DOHH2 (cell line): ENCODE results near the gene TFAP2D.

ENCODE experiments used
- H3F3A ChIP-seq: fragments of 200-600 bp; sonication (generic), shearing (Covaris generic); 2 replicates; pipeline ENCODE4 v1.6.0; 2016; ENCODE audit warnings: antibody characterized with exemption, mild to moderate bottlenecking; ENCODE audit not compliant: control insufficient read depth, insufficient read depth
- H3K27ac ChIP-seq: fragments of 200-600 bp; sonication (generic); 2 replicates; pipeline ENCODE4 v1.5.1; 2014; ENCODE audit warnings: low read depth, mild to moderate bottlenecking, low read length, moderate library complexity
- H3K27me3 ChIP-seq: fragments of 200-600 bp; sonication (generic); 2 replicates; pipeline ENCODE4 v1.6.1; 2014; ENCODE audit warnings: mild to moderate bottlenecking, low read length, mixed read lengths; ENCODE audit not compliant: control insufficient read depth
- H3K36me3 ChIP-seq: fragments of 200-600 bp; sonication (generic); 2 replicates; pipeline ENCODE4 v1.6.1; 2014; ENCODE audit warnings: mild to moderate bottlenecking, low read length, moderate library complexity, mixed read lengths; ENCODE audit not compliant: control insufficient read depth
- H3K4me1 ChIP-seq: fragments of 200-600 bp; sonication (generic); 2 replicates; pipeline ENCODE4 v1.6.1; 2014; ENCODE audit warnings: mild to moderate bottlenecking, low read length, mixed read lengths; ENCODE audit not compliant: control insufficient read depth
- H3K4me2 ChIP-seq: fragments of 200-600 bp; sonication (generic); 2 replicates; pipeline ENCODE4 v1.6.0; 2014; ENCODE audit warnings: mild to moderate bottlenecking, low read length, moderate library complexity
- H3K4me3 ChIP-seq: fragments of 200-600 bp; sonication (generic); 2 replicates; pipeline ENCODE4 v1.5.1; 2014; ENCODE audit warnings: mild to moderate bottlenecking, low read length, mixed read lengths
- H3K79me2 ChIP-seq: fragments of 200-600 bp; sonication (generic); 2 replicates; pipeline ENCODE4 v1.6.1; 2014; ENCODE audit warnings: mild to moderate bottlenecking, low read length, mixed read lengths; ENCODE audit not compliant: control insufficient read depth
- H3K9me2 ChIP-seq: fragments of 200-600 bp; sonication (generic); replicated peaks from 2 replicates; pipeline ENCODE4 v1.6.1; 2014; ENCODE audit warnings: mild to moderate bottlenecking, low read length, mixed read lengths; ENCODE audit not compliant: control insufficient read depth
- H3K9me3 ChIP-seq: fragments of 200-600 bp; sonication (generic); 2 replicates; pipeline ENCODE4 v1.6.1; 2014; ENCODE audit warnings: antibody characterized with exemption, low read length, mixed read lengths; ENCODE audit not compliant: control insufficient read depth, insufficient read depth
- H4K20me1 ChIP-seq: fragments of 200-600 bp; sonication (generic); 2 replicates; pipeline ENCODE4 v1.6.0; 2014; ENCODE audit warnings: low read depth, mild to moderate bottlenecking, antibody characterized with exemption, low read length, moderate library complexity; ENCODE audit not compliant: control insufficient read depth, insufficient read depth
- CTCF ChIP-seq: fragments of 200-600 bp; sonication (generic); IDR thresholded peaks from one replicate; pipeline ENCODE4 v1.5.1; 2014; ENCODE audit warnings: antibody characterized with exemption, mild to moderate bottlenecking, low read depth, low read length; ENCODE audit not compliant: poor library complexity, severe bottlenecking
- EZH2phosphoT487 ChIP-seq: fragments of 200-600 bp; sonication (generic); IDR thresholded peaks from 2 replicates; pipeline ENCODE4 v1.6.1; 2017; ENCODE audit warnings: borderline replicate concordance, mild to moderate bottlenecking, antibody characterized with exemption, low read length, moderate library complexity, mixed read lengths

Gene TFAP2D

GRCh38 chr6:50815436-50816114 lies 102.2 kb downstream of the TFAP2D start:
- peaks cover 4% of the 10 kb centered on the region; the same call in 1 of the 2 replicates for H3K4me1 ChIP-seq
- no peaks in the 10 kb centered on the region for H3K36me3 ChIP-seq
- no peaks in the 10 kb centered on the region for H3K9me3 ChIP-seq
- H3K4me2 ChIP-seq: peak overlapping the region; percentile 70
- TF ChIP-seq EZH2phosphoT487: no peak
- TF ChIP-seq CTCF: no peak
- H3K4me3 ChIP-seq: peak overlapping the region; percentile 59
- no peak overlapping the region for H3K27ac ChIP-seq
- H3K27me3 ChIP-seq: peaks cover 19% of the 10 kb centered on the region
- H3K9me2 ChIP-seq: no peaks in the 10 kb centered on the region
- H3K79me2 ChIP-seq: no peaks in the 10 kb centered on the region
- H3F3A ChIP-seq: no peaks in the 10 kb centered on the region
- H4K20me1 ChIP-seq: no peaks in the 10 kb centered on the region

GRCh38 chr6:50816115-50816675 lies 102.9 kb downstream of the TFAP2D start:
- H3K4me1 ChIP-seq: peaks cover 4% of the 10 kb centered on the region; the same call in 1 of the 2 replicates
- no peaks in the 10 kb centered on the region for H3K36me3 ChIP-seq
- TF ChIP-seq EZH2phosphoT487: no peak
- peak; percentile 70 for TF ChIP-seq CTCF
- no peaks in the 10 kb centered on the region for H3F3A ChIP-seq
- no peaks in the 10 kb centered on the region for H3K9me2 ChIP-seq
- H3K4me3 ChIP-seq: peak overlapping the region; percentile 59
- no peaks in the 10 kb centered on the region for H4K20me1 ChIP-seq
- H3K79me2 ChIP-seq: no peaks in the 10 kb centered on the region
- no peaks in the 10 kb centered on the region for H3K9me3 ChIP-seq
- H3K27ac ChIP-seq: no peak overlapping the region
- peaks cover 25% of the 10 kb centered on the region for H3K27me3 ChIP-seq
- peak overlapping the region; percentile 70 for H3K4me2 ChIP-seq

GRCh38 chr6:50816947-50817645 lies 103.8 kb downstream of the TFAP2D start:
- no peaks in the 10 kb centered on the region for H3F3A ChIP-seq
- H3K79me2 ChIP-seq: no peaks in the 10 kb centered on the region
- no peaks in the 10 kb centered on the region for H4K20me1 ChIP-seq
- TF ChIP-seq CTCF (no peak), EZH2phosphoT487 (no peak)
- H3K9me2 ChIP-seq: no peaks in the 10 kb centered on the region
- H3K36me3 ChIP-seq: no peaks in the 10 kb centered on the region
- H3K4me3 ChIP-seq: no peak overlapping the region
- H3K27me3 ChIP-seq: peaks cover 34% of the 10 kb centered on the region
- peaks cover 4% of the 10 kb centered on the region; the same call in 1 of the 2 replicates for H3K4me1 ChIP-seq
- no peak overlapping the region for H3K27ac ChIP-seq
- H3K4me2 ChIP-seq: no peak overlapping the region
- H3K9me3 ChIP-seq: no peaks in the 10 kb centered on the region
